Measurements from ENCODE around the gene FMNL2.

FMNL2 gene

GRCh38 chr2:152409386-152410164 is 74.6 kb downstream of the FMNL2 start:
- Histone ChIP-seq H3K4me3 (ENCODE audit: low read depth in 1 of 2, low read length in 2 of 2) (no peak overlapping the region), H3K79me2 (ENCODE audit: insufficient read depth, low read length) (no peaks in the 10 kb centered on the region), H4K20me1 (ENCODE audit: insufficient read depth, low read length) (no peaks in the 10 kb centered on the region), H3K27me3 (ENCODE audit: insufficient read depth, low read length, poor library complexity) (no peaks in the 10 kb centered on the region), H3K4me2 (ENCODE audit: insufficient read depth, low read length) (no peak overlapping the region), H2AFZ (ENCODE audit: low read depth, low read length) (no peak overlapping the region), H3K36me3 (ENCODE audit: insufficient read depth, low read length) (no peaks in the 10 kb centered on the region), H3K27ac (ENCODE audit: low read length) (no peak overlapping the region), H3K9ac (ENCODE audit: low read depth, low read length) (no peak overlapping the region), H3K4me1 (ENCODE audit: insufficient read depth, low read length) (no peaks in the 10 kb centered on the region), H3K9me3 (ENCODE audit: insufficient read depth, low read length, severe bottlenecking) (no peaks in the 10 kb centered on the region)
- DNase-seq (no peak), ATAC-seq (ENCODE audit: insufficient read depth, low read depth) (no peak)
- TF ChIP-seq, protein P1, sequence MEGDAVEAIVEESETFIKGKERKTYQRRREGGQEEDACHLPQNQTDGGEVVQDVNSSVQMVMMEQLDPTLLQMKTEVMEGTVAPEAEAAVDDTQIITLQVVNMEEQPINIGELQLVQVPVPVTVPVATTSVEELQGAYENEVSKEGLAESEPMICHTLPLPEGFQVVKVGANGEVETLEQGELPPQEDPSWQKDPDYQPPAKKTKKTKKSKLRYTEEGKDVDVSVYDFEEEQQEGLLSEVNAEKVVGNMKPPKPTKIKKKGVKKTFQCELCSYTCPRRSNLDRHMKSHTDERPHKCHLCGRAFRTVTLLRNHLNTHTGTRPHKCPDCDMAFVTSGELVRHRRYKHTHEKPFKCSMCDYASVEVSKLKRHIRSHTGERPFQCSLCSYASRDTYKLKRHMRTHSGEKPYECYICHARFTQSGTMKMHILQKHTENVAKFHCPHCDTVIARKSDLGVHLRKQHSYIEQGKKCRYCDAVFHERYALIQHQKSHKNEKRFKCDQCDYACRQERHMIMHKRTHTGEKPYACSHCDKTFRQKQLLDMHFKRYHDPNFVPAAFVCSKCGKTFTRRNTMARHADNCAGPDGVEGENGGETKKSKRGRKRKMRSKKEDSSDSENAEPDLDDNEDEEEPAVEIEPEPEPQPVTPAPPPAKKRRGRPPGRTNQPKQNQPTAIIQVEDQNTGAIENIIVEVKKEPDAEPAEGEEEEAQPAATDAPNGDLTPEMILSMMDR (IDR thresholded peaks at IDR 0.05; ENCODE audit: borderline replicate concordance, extremely low read depth, low read length, poor library complexity, severe bottlenecking), result no peak
- TF ChIP-seq EZH2 (IDR thresholded peaks at IDR 0.05; ENCODE audit: borderline replicate concordance, low read depth, low read length, severe bottlenecking), result no peak

DNA sequence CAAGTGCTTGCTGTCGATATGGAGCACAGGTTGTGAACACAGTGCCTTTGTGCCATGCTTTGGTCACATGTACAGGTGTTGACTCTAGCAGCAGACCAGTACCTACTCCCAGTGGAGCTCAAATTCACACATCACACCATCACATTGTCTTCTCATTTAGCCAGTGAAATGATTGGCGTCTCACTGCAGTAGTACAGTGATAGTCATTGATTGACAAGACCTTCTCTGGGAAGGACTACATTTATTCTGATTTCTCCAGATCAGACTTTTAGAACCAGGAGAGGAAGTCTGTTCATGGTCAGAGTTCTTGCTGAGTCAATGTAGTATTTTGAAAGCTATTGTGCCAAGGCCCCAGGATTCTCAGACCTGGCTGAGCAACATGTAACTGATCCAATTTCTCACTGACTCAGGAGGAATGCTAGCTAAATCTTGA is 75.2 kb downstream of the FMNL2 start:
- Histone ChIP-seq H3K27me3 (ENCODE audit: insufficient read depth, low read length, poor library complexity) (no peaks in the 10 kb centered on the region), H4K20me1 (ENCODE audit: insufficient read depth, low read length) (no peaks in the 10 kb centered on the region), H3K4me3 (ENCODE audit: low read depth in 1 of 2, low read length in 2 of 2) (no peak overlapping the region), H2AFZ (ENCODE audit: low read depth, low read length) (no peak overlapping the region), H3K4me2 (ENCODE audit: insufficient read depth, low read length) (no peak overlapping the region), H3K27ac (ENCODE audit: low read length) (no peak overlapping the region), H3K9ac (ENCODE audit: low read depth, low read length) (no peak overlapping the region), H3K9me3 (ENCODE audit: insufficient read depth, low read length, severe bottlenecking) (no peaks in the 10 kb centered on the region), H3K79me2 (ENCODE audit: insufficient read depth, low read length) (no peaks in the 10 kb centered on the region), H3K4me1 (ENCODE audit: insufficient read depth, low read length) (no peaks in the 10 kb centered on the region), H3K36me3 (ENCODE audit: insufficient read depth, low read length) (no peaks in the 10 kb centered on the region)
- no peak for TF ChIP-seq EZH2 (IDR thresholded peaks at IDR 0.05; ENCODE audit: borderline replicate concordance, low read depth, low read length, severe bottlenecking)
- TF ChIP-seq, protein P1 (IDR thresholded peaks at IDR 0.05; ENCODE audit: borderline replicate concordance, extremely low read depth, low read length, poor library complexity, severe bottlenecking), result no peak
- ATAC-seq (ENCODE audit: insufficient read depth, low read depth), result no peak
- DNase-seq, result no peak

DNA sequence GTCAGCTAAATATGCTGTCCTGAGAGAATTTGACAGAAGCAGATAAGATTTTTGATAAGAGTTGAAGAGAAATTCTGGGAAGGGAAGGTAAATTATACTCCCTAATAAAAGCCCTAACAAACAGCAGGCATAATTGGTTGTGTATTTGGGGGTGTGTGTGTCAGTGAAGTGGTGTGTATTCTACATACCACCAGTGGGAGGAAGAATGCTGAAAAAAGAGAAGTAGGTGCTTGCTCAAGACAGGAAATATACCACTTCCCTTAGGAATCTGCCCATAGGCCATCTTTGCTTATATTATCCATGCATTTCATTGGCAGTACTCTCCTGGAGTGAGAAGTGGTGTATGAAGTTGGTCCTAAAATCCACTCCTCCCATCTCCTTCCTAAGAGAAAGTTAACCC is 76.2 kb downstream of the FMNL2 start:
- Histone ChIP-seq H4K20me1 (ENCODE audit: insufficient read depth, low read length) (no peaks in the 10 kb centered on the region), H3K27me3 (ENCODE audit: insufficient read depth, low read length, poor library complexity) (no peaks in the 10 kb centered on the region), H3K27ac (ENCODE audit: low read length) (no peak overlapping the region), H3K36me3 (ENCODE audit: insufficient read depth, low read length) (no peaks in the 10 kb centered on the region), H3K9ac (ENCODE audit: low read depth, low read length) (no peak overlapping the region), H2AFZ (ENCODE audit: low read depth, low read length) (no peak overlapping the region), H3K4me3 (ENCODE audit: low read depth in 1 of 2, low read length in 2 of 2) (no peak overlapping the region), H3K79me2 (ENCODE audit: insufficient read depth, low read length) (no peaks in the 10 kb centered on the region), H3K9me3 (ENCODE audit: insufficient read depth, low read length, severe bottlenecking) (no peaks in the 10 kb centered on the region), H3K4me1 (ENCODE audit: insufficient read depth, low read length) (no peaks in the 10 kb centered on the region), H3K4me2 (ENCODE audit: insufficient read depth, low read length) (no peak overlapping the region)
- TF ChIP-seq, protein P1 (IDR thresholded peaks at IDR 0.05; ENCODE audit: borderline replicate concordance, extremely low read depth, low read length, poor library complexity, severe bottlenecking), result no peak
- TF ChIP-seq EZH2 (IDR thresholded peaks at IDR 0.05; ENCODE audit: borderline replicate concordance, low read depth, low read length, severe bottlenecking), result no peak
- DNase-seq (no peak), ATAC-seq (ENCODE audit: insufficient read depth, low read depth) (no peak)
